ENCODE measurements around the gene ATOSA.

DNA sequence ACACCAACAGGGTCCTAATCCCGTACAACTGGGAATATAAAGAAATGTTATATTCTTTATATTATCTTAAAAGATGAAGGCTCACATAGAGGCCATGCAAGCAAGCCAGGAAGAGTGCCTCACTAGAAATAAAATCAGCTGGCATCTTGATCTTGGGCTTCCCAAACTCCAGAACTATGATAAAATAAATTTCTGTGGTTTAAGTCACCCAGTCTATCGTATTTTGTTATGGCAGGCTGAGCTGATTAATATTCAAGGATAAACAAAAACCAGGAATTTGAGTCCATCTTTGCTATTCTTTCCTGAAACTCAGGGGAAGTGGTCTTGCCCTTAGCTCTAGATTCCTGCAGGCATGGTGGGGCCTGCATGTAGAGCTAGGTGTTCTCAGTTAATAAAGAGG, 42.7 kb downstream of the ATOSA start:
- TF ChIP-seq POLR2AphosphoS5 (IDR thresholded peaks at IDR 0.05) (no peak), POLR2A (IDR thresholded peaks at IDR 0.05) (no peak), EP300 (IDR thresholded peaks at IDR 0.05) (no peak)
- TF ChIP-seq, protein P1, sequence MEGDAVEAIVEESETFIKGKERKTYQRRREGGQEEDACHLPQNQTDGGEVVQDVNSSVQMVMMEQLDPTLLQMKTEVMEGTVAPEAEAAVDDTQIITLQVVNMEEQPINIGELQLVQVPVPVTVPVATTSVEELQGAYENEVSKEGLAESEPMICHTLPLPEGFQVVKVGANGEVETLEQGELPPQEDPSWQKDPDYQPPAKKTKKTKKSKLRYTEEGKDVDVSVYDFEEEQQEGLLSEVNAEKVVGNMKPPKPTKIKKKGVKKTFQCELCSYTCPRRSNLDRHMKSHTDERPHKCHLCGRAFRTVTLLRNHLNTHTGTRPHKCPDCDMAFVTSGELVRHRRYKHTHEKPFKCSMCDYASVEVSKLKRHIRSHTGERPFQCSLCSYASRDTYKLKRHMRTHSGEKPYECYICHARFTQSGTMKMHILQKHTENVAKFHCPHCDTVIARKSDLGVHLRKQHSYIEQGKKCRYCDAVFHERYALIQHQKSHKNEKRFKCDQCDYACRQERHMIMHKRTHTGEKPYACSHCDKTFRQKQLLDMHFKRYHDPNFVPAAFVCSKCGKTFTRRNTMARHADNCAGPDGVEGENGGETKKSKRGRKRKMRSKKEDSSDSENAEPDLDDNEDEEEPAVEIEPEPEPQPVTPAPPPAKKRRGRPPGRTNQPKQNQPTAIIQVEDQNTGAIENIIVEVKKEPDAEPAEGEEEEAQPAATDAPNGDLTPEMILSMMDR (IDR thresholded peaks at IDR 0.05): no peak
